Measurements from ENCODE around the gene ZNF275.

Gene ZNF275

DNA sequence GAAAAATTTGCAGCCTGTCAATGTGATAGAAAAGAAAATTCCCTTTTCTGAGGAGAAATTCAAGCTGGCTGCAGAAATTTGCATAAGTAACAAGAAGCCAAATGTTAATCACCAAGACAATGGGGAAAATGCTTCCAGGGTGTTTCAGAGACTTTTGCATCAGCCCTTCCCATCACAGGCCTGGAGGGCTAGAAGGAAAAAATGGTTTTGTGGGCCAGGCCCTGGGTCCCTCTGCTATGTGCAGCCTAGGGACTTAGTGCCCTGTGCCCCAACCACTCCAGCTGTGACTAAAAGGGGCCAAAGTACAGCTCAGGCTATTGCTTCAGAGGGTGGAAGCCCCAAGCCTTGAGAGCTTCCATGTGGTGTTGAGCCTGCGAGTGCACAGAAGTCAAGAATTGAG is 23.9 kb downstream of the ZNF275 start:
- no peaks in the 10 kb centered on the region for H3K27me3 ChIP-seq (ENCODE audit: insufficient read depth, low read length, poor library complexity, severe bottlenecking)
- H3K79me2 ChIP-seq (ENCODE audit: insufficient read depth, low read length), result no peaks in the 10 kb centered on the region
- H3K9ac ChIP-seq (ENCODE audit: low read depth, low read length, poor library complexity, severe bottlenecking), result no peak overlapping the region
- no peaks in the 10 kb centered on the region for H3F3A ChIP-seq (ENCODE audit: low read depth)
- H3K4me3 ChIP-seq (ENCODE audit: low read length, poor library complexity, severe bottlenecking), result no peak overlapping the region
- H2AFZ ChIP-seq (ENCODE audit: low read length), result no peak overlapping the region
- TF ChIP-seq EZH2phosphoT487 (IDR thresholded peaks at IDR 0.05; ENCODE audit: borderline replicate concordance), result no peak
- TF ChIP-seq, protein P1, sequence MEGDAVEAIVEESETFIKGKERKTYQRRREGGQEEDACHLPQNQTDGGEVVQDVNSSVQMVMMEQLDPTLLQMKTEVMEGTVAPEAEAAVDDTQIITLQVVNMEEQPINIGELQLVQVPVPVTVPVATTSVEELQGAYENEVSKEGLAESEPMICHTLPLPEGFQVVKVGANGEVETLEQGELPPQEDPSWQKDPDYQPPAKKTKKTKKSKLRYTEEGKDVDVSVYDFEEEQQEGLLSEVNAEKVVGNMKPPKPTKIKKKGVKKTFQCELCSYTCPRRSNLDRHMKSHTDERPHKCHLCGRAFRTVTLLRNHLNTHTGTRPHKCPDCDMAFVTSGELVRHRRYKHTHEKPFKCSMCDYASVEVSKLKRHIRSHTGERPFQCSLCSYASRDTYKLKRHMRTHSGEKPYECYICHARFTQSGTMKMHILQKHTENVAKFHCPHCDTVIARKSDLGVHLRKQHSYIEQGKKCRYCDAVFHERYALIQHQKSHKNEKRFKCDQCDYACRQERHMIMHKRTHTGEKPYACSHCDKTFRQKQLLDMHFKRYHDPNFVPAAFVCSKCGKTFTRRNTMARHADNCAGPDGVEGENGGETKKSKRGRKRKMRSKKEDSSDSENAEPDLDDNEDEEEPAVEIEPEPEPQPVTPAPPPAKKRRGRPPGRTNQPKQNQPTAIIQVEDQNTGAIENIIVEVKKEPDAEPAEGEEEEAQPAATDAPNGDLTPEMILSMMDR (conservative IDR thresholded peaks at IDR 0.05; ENCODE audit: low read length), result no peak
- no peaks in the 10 kb centered on the region for H3K9me3 ChIP-seq (ENCODE audit: insufficient read depth, low read depth, low read length)
- H3K4me2 ChIP-seq (ENCODE audit: low read depth, low read length, poor library complexity, severe bottlenecking), result no peak overlapping the region
- no peaks in the 10 kb centered on the region for H4K20me1 ChIP-seq (ENCODE audit: insufficient read depth, low read length, poor library complexity, severe bottlenecking)
- H3K4me1 ChIP-seq (ENCODE audit: insufficient read depth, low read length, poor library complexity, severe bottlenecking), result peaks cover 4% of the 10 kb centered on the region
- no peaks in the 10 kb centered on the region for H3K9me2 ChIP-seq (replicated peaks; ENCODE audit: low read depth, low read length)
- no peaks in the 10 kb centered on the region for H3K36me3 ChIP-seq (ENCODE audit: insufficient read depth, low read length)

DNA sequence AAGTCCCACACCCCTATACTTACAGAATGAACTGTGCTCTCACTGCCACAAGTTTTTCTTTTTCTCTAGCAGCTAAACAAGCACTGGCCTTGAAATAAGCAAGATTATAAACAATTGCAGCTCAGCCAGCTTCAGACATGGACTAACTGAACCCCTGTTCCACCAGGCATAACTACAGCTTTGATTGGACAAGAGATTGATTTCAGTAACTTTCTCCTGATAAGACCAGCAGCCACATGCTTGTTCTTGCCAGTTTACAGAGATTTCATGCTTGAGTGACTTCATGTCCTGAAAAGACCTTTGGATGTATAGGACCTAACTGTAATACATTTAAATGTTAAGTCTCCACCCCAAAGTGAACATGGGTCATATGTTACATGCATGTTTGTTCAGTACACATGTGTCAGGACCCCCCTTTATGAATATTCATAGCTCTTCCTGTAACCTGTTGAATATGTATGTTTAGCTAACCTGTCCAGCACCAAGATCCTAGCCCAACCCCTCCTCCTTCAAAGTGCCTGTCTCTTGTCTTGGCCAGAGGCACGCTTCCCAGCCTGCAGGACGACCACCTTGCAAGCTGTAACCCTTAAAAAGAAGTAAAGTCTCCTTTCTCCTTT is 27.9 kb downstream of the ZNF275 start:
- no peaks in the 10 kb centered on the region for H3K27me3 ChIP-seq (ENCODE audit: insufficient read depth, low read length, poor library complexity, severe bottlenecking)
- no peaks in the 10 kb centered on the region for H3K9me3 ChIP-seq (ENCODE audit: insufficient read depth, low read depth, low read length)
- peak overlapping the region; percentile 15 for H3K4me2 ChIP-seq (ENCODE audit: low read depth, low read length, poor library complexity, severe bottlenecking)
- no peaks in the 10 kb centered on the region for H3K36me3 ChIP-seq (ENCODE audit: insufficient read depth, low read length)
- no peaks in the 10 kb centered on the region for H4K20me1 ChIP-seq (ENCODE audit: insufficient read depth, low read length, poor library complexity, severe bottlenecking)
- H3K9me2 ChIP-seq (replicated peaks; ENCODE audit: low read depth, low read length), result no peaks in the 10 kb centered on the region
- no peak overlapping the region for H3K4me3 ChIP-seq (ENCODE audit: low read length, poor library complexity, severe bottlenecking)
- H2AFZ ChIP-seq (ENCODE audit: low read length), result 0 out of 2 replicates have a peak overlapping the region, but pooled peaks have one; percentile 49
- H3K79me2 ChIP-seq (ENCODE audit: insufficient read depth, low read length), result no peaks in the 10 kb centered on the region
- TF ChIP-seq, protein P1 (conservative IDR thresholded peaks at IDR 0.05; ENCODE audit: low read length), result no peak
- no peak for TF ChIP-seq EZH2phosphoT487 (IDR thresholded peaks at IDR 0.05; ENCODE audit: borderline replicate concordance)
- H3K4me1 ChIP-seq (ENCODE audit: insufficient read depth, low read length, poor library complexity, severe bottlenecking), result peaks cover 4% of the 10 kb centered on the region
- no peaks in the 10 kb centered on the region for H3F3A ChIP-seq (ENCODE audit: low read depth)
- H3K9ac ChIP-seq (ENCODE audit: low read depth, low read length, poor library complexity, severe bottlenecking), result no peak overlapping the region

DNA sequence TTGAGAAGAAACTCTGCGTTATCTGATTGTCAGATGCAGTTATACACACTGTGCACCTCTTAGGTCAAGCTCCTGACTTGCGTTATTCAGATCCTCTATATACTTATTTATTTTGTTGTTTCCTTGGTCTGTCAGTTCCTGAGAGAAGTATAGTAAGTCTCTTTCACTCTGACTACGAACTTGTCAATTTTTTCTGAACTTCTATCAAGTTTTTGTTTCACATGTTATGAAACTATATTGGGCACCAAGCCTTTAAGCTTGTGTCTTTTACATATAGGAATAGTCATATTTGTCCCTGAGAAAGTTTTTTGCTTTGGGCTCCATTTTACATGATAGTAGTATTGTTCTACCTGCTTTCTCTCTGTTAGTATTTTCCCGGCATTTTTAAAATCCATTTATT is 31.7 kb downstream of the ZNF275 start:
- Histone ChIP-seq H3K9ac (ENCODE audit: low read depth, low read length, poor library complexity, severe bottlenecking) (no peak overlapping the region), H3K4me3 (ENCODE audit: low read length, poor library complexity, severe bottlenecking) (no peak overlapping the region), H3K9me2 (replicated peaks; ENCODE audit: low read depth, low read length) (no peaks in the 10 kb centered on the region), H3K4me2 (ENCODE audit: low read depth, low read length, poor library complexity, severe bottlenecking) (no peak overlapping the region), H4K20me1 (ENCODE audit: insufficient read depth, low read length, poor library complexity, severe bottlenecking) (no peaks in the 10 kb centered on the region), H3K4me1 (ENCODE audit: insufficient read depth, low read length, poor library complexity, severe bottlenecking) (peaks cover 10% of the 10 kb centered on the region), H3K27me3 (ENCODE audit: insufficient read depth, low read length, poor library complexity, severe bottlenecking) (no peaks in the 10 kb centered on the region), H3K79me2 (ENCODE audit: insufficient read depth, low read length) (no peaks in the 10 kb centered on the region), H3K36me3 (ENCODE audit: insufficient read depth, low read length) (no peaks in the 10 kb centered on the region), H3K9me3 (ENCODE audit: insufficient read depth, low read depth, low read length) (no peaks in the 10 kb centered on the region), H3F3A (ENCODE audit: low read depth) (no peaks in the 10 kb centered on the region), H2AFZ (ENCODE audit: low read length) (no peak overlapping the region)
- TF ChIP-seq, protein P1 (conservative IDR thresholded peaks at IDR 0.05; ENCODE audit: low read length), result no peak
- no peak for TF ChIP-seq EZH2phosphoT487 (IDR thresholded peaks at IDR 0.05; ENCODE audit: borderline replicate concordance)

Data from Loucy (cell line).